ENCODE data around the gene AACS. TPM values are rescaled to one million over a fixed set of nuclear protein-coding genes. Genes with fewer than 3 reads are reported as not detected.
"Not testable (repeated sequence)": the region's sequence is repeated elsewhere in the genome, so short reads cannot be mapped to it uniquely, and the experiment has no call there.

Gene AACS
- total RNA-seq, 1 donor from 2014 or later = 21.7 TPM

DNA sequence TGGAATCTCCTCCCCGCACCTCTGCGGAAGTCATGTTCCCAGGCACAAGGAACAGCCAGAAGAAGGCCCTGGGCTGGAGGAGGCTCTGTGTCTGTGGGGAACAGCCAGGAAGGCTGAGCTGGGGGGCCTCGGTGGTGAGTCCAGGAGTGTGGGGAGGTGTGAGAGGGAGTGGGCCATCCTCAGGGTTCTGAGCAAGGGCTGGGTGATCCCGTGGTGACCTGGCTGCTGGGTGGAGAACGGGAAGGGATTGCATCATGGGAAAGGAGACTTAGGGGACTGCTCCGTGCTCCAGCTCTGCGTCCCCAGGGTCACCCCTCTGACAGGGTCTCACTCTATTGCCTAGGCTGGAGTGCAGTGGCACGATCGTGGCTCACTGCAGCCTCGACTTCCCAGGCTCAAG is 13.8 kb downstream of the AACS start:
- Histone ChIP-seq H3K27ac (no peak overlapping the region), H3K9me3 (no peaks in the 10 kb centered on the region), H3K4me1 (no peaks in the 10 kb centered on the region), H3K27me3 (ENCODE audit: low read depth) (no peaks in the 10 kb centered on the region), H3K36me3 (peaks cover 26% of the 10 kb centered on the region), H3K4me3 (no peak overlapping the region)
- DNase-seq = no peak
- ATAC-seq = no peak
- intact Hi-C loops (cut with DNase I) = no loop called here
- TF ChIP-seq CTCF (IDR thresholded peaks at IDR 0.05) = no peak

GRCh38 chr12:125079648-125080645 is 14.7 kb downstream of the AACS start:
- Histone ChIP-seq H3K4me3 (no peak overlapping the region), H3K27me3 (ENCODE audit: low read depth) (no peaks in the 10 kb centered on the region), H3K36me3 (peaks cover 27% of the 10 kb centered on the region), H3K4me1 (no peaks in the 10 kb centered on the region), H3K27ac (peak overlapping the region; percentile 67), H3K9me3 (no peaks in the 10 kb centered on the region)
- TF ChIP-seq CTCF (IDR thresholded peaks at IDR 0.05) = no peak
- ATAC-seq (peak; percentile 78 to 92), DNase-seq (peak; percentile 68)
- intact Hi-C loops (cut with DNase I) = no loop called here

DNA sequence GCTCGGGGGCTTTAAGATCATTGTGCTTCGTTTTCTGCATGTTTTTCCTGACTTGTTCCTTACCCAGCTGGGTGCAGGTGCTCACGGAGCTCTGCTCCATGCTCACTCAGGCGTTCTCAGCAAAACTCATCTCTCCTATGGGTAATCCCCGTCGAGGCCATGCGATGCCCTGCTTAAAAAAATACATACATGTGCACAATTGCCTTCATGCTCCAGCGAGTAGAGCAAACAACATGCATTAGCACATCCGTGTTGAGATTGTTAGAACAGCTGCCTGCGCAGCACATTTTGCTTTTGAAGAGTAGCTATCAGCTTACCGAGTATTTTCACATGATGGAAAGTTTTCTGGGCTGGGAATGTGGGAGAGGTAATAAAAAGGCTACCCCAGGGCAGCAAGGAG is 16.2 kb downstream of the AACS start:
- DNase-seq (no peak), ATAC-seq (no peak)
- Histone ChIP-seq H3K4me1 (no peaks in the 10 kb centered on the region), H3K4me3 (no peak overlapping the region), H3K27ac (no peak overlapping the region), H3K27me3 (ENCODE audit: low read depth) (no peaks in the 10 kb centered on the region), H3K9me3 (no peaks in the 10 kb centered on the region), H3K36me3 (peaks cover 30% of the 10 kb centered on the region)
- intact Hi-C loops (cut with DNase I) = no loop called here
- TF ChIP-seq CTCF (IDR thresholded peaks at IDR 0.05) = no peak

DNA sequence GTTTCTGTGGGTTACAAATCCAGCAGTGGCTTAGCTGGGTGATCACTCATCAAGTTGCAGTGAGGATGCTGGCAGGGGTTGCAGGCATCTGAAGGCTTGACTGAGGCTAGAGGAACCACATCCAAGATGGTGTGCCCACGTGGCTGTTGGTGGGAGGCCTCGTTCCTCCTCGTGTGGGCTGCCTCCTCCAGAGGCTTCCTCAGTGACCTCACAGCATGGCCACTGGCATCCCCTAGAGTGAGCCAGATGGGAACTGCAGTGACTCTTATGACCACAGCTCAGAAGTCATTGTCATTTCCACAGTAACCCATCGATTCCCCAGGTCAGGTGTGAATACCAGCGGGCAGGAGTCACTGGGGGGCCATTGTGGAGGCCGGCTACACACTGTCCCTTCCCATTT is 17.8 kb downstream of the AACS start:
- peaks cover 34% of the 10 kb centered on the region for H3K36me3 ChIP-seq
- no peak for ATAC-seq
- no peak for TF ChIP-seq CTCF (IDR thresholded peaks at IDR 0.05)
- DNase-seq = no peak
- no peaks in the 10 kb centered on the region for H3K27me3 ChIP-seq (ENCODE audit: low read depth)
- no peak overlapping the region for H3K27ac ChIP-seq
- no peaks in the 10 kb centered on the region for H3K4me1 ChIP-seq
- intact Hi-C loops (cut with DNase I) = no loop called here
- no peak overlapping the region for H3K4me3 ChIP-seq
- no peaks in the 10 kb centered on the region for H3K9me3 ChIP-seq

GRCh38 chr12:125088199-125088598 is 23.0 kb downstream of the AACS start:
- H3K9me3 ChIP-seq; ATAC-seq; H3K27me3 ChIP-seq (ENCODE audit: low read depth); H3K4me1 ChIP-seq; H3K27ac ChIP-seq; H3K4me3 ChIP-seq; DNase-seq; intact Hi-C loops (cut with DNase I): not testable (repeated sequence)
- H3K36me3 ChIP-seq = peaks cover 54% of the 10 kb centered on the region

GRCh38 chr12:125089083-125089482 is 23.8 kb downstream of the AACS start:
- H3K9me3 ChIP-seq = no peaks in the 10 kb centered on the region
- intact Hi-C loops (cut with DNase I) = no loop called here
- H3K4me3 ChIP-seq = no peak overlapping the region
- peaks cover 59% of the 10 kb centered on the region for H3K36me3 ChIP-seq
- peaks cover 15% of the 10 kb centered on the region for H3K4me1 ChIP-seq
- DNase-seq (no peak), ATAC-seq (no peak)
- TF ChIP-seq CTCF (IDR thresholded peaks at IDR 0.05) = no peak
- H3K27ac ChIP-seq = no peak overlapping the region
- H3K27me3 ChIP-seq (ENCODE audit: low read depth) = no peaks in the 10 kb centered on the region
